ENCODE measurements around the gene PSME2.

Gene PSME2

GRCh38 chr14:24146453-24146977 is at the start of gene PSME2:
TSS of gene PSME2 (minus strand) at chr14:24146610. CDS start at chr14:24146581, 29 bp downstream.
- Histone ChIP-seq H3K36me3 (peaks cover 42 to 67% (median 57%) of the 10 kb centered on the region in 11 experiments), H3K9me3 (replicated peaks in 1 of 11) (no peaks in the 10 kb centered on the region), H3K4me1 (peaks cover 57 to 74% (median 59%) of the 10 kb centered on the region in 10 experiments), H3K4me2 (peak within 1 kb of the TSS; percentile 95 to 100 (median 97)), H3K4me3 (peak within 1 kb of the TSS; percentile 88 to 99 (median 92)), H4K20me1 (peaks cover 4 to 63% (median 48%) of the 10 kb centered on the region in 11 experiments; a peak in 18 of 22 replicates), H3K27me3 (no peaks in the 10 kb centered on the region), H3K27ac (peak within 1 kb of the TSS; percentile 57 to 94 (median 88)), H3K9ac (peak within 1 kb of the TSS; percentile 87 to 96 (median 90))
- no peak for TF ChIP-seq Cebpa-rat (IDR thresholded peaks at IDR 0.05)

GRCh38 chr14:24195186-24196070 is 49.0 kb upstream of the PSME2 start, which contains the start of gene TM9SF1:
TSS of gene TM9SF1 (minus strand) at chr14:24195441. CDS start at chr14:24195019, 422 bp downstream.
- H3K9me3 ChIP-seq (replicated peaks in 1 of 11), result peaks cover 0 to 12% (median 0%) of the 10 kb centered on the region in 11 experiments; a peak in 1 of 22 replicates
- no peak for TF ChIP-seq Cebpa-rat (IDR thresholded peaks at IDR 0.05)
- peak within 1 kb of the TSS; percentile 95 to 100 (median 98) for H3K27ac ChIP-seq
- H3K4me3 ChIP-seq, result peak within 1 kb of the TSS; percentile 67 to 87 (median 76)
- H3K36me3 ChIP-seq, result peaks cover 29 to 46% (median 38%) of the 10 kb centered on the region in 11 experiments
- no peaks in the 10 kb centered on the region for H3K27me3 ChIP-seq
- peaks cover 45 to 71% (median 51%) of the 10 kb centered on the region in 10 experiments for H3K4me1 ChIP-seq
- peak within 1 kb of the TSS; percentile 92 to 100 (median 97) for H3K9ac ChIP-seq
- peak within 1 kb of the TSS; percentile 84 to 99 (median 93) for H3K4me2 ChIP-seq
- peaks cover 0 to 8% (median 0%) of the 10 kb centered on the region in 11 experiments; a peak in 3 of 22 replicates for H4K20me1 ChIP-seq

GRCh38 chr14:24194873-24195185 is 48.4 kb upstream of the PSME2 start:
- no peak for TF ChIP-seq Cebpa-rat (IDR thresholded peaks at IDR 0.05)
- Histone ChIP-seq H3K9ac (peak overlapping the region; percentile 92 to 100 (median 97)), H3K27ac (peak overlapping the region; percentile 95 to 100 (median 98)), H3K4me1 (peaks cover 45 to 77% (median 53%) of the 10 kb centered on the region in 10 experiments), H3K4me3 (peak overlapping the region; percentile 67 to 87 (median 76)), H3K9me3 (replicated peaks in 1 of 11) (peaks cover 0 to 7% (median 0%) of the 10 kb centered on the region in 11 experiments; a peak in 1 of 22 replicates), H3K27me3 (no peaks in the 10 kb centered on the region), H4K20me1 (peaks cover 0 to 8% (median 0%) of the 10 kb centered on the region in 11 experiments; a peak in 3 of 22 replicates), H3K36me3 (peaks cover 28 to 46% (median 39%) of the 10 kb centered on the region in 11 experiments), H3K4me2 (peak overlapping the region; percentile 84 to 99 (median 93))

- Histone ChIP-seq H3K27ac (peak overlapping the region in 10 of 11 experiments; percentile 95 to 100 (median 98); a peak in 14 of 22 replicates), H3K27me3 (no peaks in the 10 kb centered on the region), H3K9me3 (replicated peaks in 1 of 11) (0 out of 22 replicates have a peak, but pooled peaks cover 0 to 2% (median 0%) of the 10 kb centered on the region in 11 experiments), H3K4me3 (peak overlapping the region; percentile 67 to 87 (median 76)), H3K9ac (peak overlapping the region; percentile 92 to 100 (median 97); a peak in 21 of 22 replicates), H4K20me1 (peaks cover 0 to 8% (median 0%) of the 10 kb centered on the region in 11 experiments; a peak in 3 of 22 replicates), H3K4me1 (peaks cover 50 to 79% (median 58%) of the 10 kb centered on the region in 10 experiments), H3K36me3 (peaks cover 26 to 42% (median 37%) of the 10 kb centered on the region in 11 experiments; a peak in 21 of 22 replicates), H3K4me2 (peak overlapping the region; percentile 84 to 99 (median 93))
- no peak for TF ChIP-seq Cebpa-rat (IDR thresholded peaks at IDR 0.05)
Measured at GRCh38 chr14:24194186-24194872, 47.9 kb upstream of the PSME2 start.

- no peaks in the 10 kb centered on the region for H3K27me3 ChIP-seq
- no peaks in the 10 kb centered on the region for H3K9me3 ChIP-seq (replicated peaks in 1 of 11)
Measured at GRCh38 chr14:24192933-24193332, 46.5 kb upstream of the PSME2 start.

GRCh38 chr14:24190416-24190815 is 44.0 kb upstream of the PSME2 start:
- peaks cover 0 to 36% (median 16%) of the 10 kb centered on the region in 11 experiments; a peak in 11 of 22 replicates for H4K20me1 ChIP-seq
- no peak overlapping the region for H3K9ac ChIP-seq
- peaks cover 55 to 71% (median 62%) of the 10 kb centered on the region in 10 experiments for H3K4me1 ChIP-seq
- H3K9me3 ChIP-seq (replicated peaks in 1 of 11), result no peaks in the 10 kb centered on the region
- peaks cover 34 to 58% (median 51%) of the 10 kb centered on the region in 11 experiments for H3K36me3 ChIP-seq
- no peaks in the 10 kb centered on the region for H3K27me3 ChIP-seq
- H3K4me2 ChIP-seq, result peak overlapping the region in 5 of 11 experiments; percentile 78 to 93 (median 90); a peak in 5 of 22 replicates
- no peak for TF ChIP-seq Cebpa-rat (IDR thresholded peaks at IDR 0.05)
- H3K4me3 ChIP-seq, result no peak overlapping the region
- no peak overlapping the region for H3K27ac ChIP-seq

More at GRCh38 chr14:24192933-24193332, 46.5 kb upstream of the PSME2 start:
- Histone ChIP-seq H3K9ac (peak overlapping the region in 1 of 11 experiments; percentile 26; a peak in 1 of 22 replicates), H3K27ac (no peak overlapping the region), H3K36me3 (peaks cover 22 to 36% (median 30%) of the 10 kb centered on the region in 11 experiments; a peak in 21 of 22 replicates), H3K4me2 (peak overlapping the region; percentile 15 to 92 (median 44)), H4K20me1 (peaks cover 0 to 11% (median 0%) of the 10 kb centered on the region in 11 experiments; a peak in 6 of 22 replicates), H3K4me1 (peaks cover 57 to 73% (median 65%) of the 10 kb centered on the region in 10 experiments), H3K4me3 (no peak overlapping the region)
- TF ChIP-seq Cebpa-rat (IDR thresholded peaks at IDR 0.05), result no peak

- no peaks in the 10 kb centered on the region for H3K27me3 ChIP-seq
- peaks cover 48 to 65% (median 55%) of the 10 kb centered on the region in 10 experiments for H3K4me1 ChIP-seq
- H3K4me3 ChIP-seq, result peak overlapping the region in 5 of 10 experiments; percentile 64 to 81 (median 76); a peak in 5 of 20 replicates
- H3K9ac ChIP-seq, result peak overlapping the region in 10 of 11 experiments; percentile 64 to 95 (median 82); a peak in 16 of 22 replicates
- H3K4me2 ChIP-seq, result peak overlapping the region; percentile 78 to 97 (median 93)
- no peaks in the 10 kb centered on the region for H3K9me3 ChIP-seq (replicated peaks in 1 of 11)
- H3K36me3 ChIP-seq, result peaks cover 43 to 67% (median 60%) of the 10 kb centered on the region in 11 experiments
- TF ChIP-seq Cebpa-rat (IDR thresholded peaks at IDR 0.05), result no peak
- peaks cover 0 to 45% (median 17%) of the 10 kb centered on the region in 11 experiments; a peak in 12 of 22 replicates for H4K20me1 ChIP-seq
- H3K27ac ChIP-seq, result peak overlapping the region in 9 of 11 experiments; percentile 38 to 93 (median 57); a peak in 14 of 22 replicates
Measured at GRCh38 chr14:24189460-24189859, 43.0 kb upstream of the PSME2 start.

- H4K20me1 ChIP-seq, result peaks cover 0 to 50% (median 17%) of the 10 kb centered on the region in 11 experiments; a peak in 12 of 22 replicates
- peak overlapping the region; percentile 7 to 93 (median 56); a peak in 17 of 22 replicates for H3K27ac ChIP-seq
- H3K36me3 ChIP-seq, result peaks cover 48 to 72% (median 65%) of the 10 kb centered on the region in 11 experiments
- peak overlapping the region; percentile 64 to 92 (median 79); a peak in 18 of 20 replicates for H3K4me3 ChIP-seq
- no peak for TF ChIP-seq Cebpa-rat (IDR thresholded peaks at IDR 0.05)
- H3K27me3 ChIP-seq, result no peaks in the 10 kb centered on the region
- H3K4me1 ChIP-seq, result peaks cover 44 to 61% (median 50%) of the 10 kb centered on the region in 10 experiments
- H3K9me3 ChIP-seq (replicated peaks in 1 of 11), result no peaks in the 10 kb centered on the region
- peak overlapping the region; percentile 64 to 95 (median 82); a peak in 20 of 22 replicates for H3K9ac ChIP-seq
- H3K4me2 ChIP-seq, result peak overlapping the region; percentile 78 to 97 (median 93)
Measured at GRCh38 chr14:24189059-24189375, 42.6 kb upstream of the PSME2 start.

Data from BLaER1 treated with 17β-estradiol and CSF1 and Interleukin-3, amounts not matched to agents 10 nM and 100 nM (cell line).